NCI-H187 treated with DMSO at 0.1 percent for 48 hours (cell line): ENCODE measurements around the gene KDM4C.

ENCODE experiments used
- DNase-seq: peaks from one replicate; lab custom pipeline; 2025; lab: John Stamatoyannopoulos, UW

Gene KDM4C

DNA sequence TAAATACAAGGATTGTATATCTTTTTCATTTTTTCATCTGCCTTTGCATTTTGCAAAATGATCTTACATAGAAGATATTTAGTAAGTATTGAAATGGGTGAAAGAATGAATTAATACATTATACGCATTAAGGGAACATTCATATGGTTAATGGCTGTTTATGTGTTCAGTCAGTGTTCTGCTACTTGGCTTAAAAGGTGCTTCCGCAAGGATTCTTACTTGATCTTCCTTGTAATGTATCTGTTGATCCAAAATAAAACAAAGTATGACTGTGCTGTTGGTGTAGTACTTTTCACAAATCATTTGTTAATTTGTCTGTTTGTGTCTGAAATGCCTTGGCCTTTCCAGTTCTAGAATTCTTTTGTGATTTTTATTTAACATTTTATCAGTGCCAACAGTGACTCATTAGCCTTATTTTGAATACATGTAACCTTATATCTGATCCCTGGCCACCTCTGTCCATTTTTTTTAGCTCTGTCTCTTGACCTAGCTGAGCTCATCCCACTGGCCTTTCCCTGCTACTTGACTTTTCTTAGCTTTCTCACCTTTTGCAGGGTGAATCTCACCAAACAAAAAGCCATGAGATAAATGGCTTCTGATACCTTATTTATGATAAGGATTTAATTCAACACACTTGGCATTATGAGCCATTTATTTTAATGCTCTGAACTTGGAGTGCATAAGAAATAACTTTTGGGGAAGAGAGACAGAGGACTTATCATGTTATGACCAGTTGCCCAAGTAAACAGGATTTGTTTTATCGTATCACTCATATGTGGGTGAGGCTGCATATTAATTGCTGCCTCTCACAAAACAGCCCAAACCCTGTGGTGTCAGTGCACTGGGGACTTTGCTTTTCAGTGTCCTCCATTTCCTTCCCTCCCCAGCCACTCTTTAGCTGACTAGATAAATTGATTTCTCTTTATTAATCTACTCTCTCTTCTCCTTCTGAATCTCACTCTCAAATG, 340.3 kb downstream of the KDM4C start:
- no peak for DNase-seq

DNA sequence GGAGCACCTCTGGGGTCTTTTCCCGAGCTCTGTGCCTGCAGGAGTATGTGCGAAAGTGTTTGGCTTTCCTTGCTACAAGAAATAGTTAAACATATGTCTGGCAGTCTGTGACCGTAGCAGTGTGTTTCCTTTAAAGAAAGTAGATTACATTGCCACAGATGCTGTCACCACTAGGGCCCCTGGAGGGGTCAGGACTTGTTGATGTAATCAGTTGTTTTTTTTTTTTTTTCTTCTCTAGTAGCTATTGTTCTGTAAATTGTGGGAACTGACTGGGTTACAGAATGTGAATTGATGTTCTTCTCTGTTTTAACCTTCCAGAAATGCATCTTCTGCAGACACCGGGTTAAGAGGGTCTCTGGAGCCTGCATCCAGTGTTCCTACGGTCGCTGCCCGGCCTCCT, 345.6 kb downstream of the KDM4C start:
- DNase-seq, result no peak

DNA sequence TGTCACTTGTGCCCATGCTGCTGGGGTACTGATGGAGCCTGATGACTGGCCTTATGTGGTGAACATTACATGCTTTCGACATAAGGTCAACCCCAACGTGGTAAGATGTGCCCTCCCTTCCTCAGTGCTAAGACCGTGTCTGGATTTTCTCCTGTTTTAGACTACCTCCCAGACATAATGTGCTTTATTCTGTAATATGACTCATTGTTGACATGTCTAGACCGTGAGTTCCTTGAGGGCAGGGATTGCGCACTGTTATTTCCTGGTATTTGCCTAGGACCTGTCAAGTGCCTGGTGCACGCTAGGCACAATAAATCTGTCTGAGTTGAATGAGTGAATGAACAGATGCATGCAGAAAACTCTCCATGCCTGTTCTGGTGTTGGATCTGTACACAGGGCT, 346.0 kb downstream of the KDM4C start:
- no peak for DNase-seq

DNA sequence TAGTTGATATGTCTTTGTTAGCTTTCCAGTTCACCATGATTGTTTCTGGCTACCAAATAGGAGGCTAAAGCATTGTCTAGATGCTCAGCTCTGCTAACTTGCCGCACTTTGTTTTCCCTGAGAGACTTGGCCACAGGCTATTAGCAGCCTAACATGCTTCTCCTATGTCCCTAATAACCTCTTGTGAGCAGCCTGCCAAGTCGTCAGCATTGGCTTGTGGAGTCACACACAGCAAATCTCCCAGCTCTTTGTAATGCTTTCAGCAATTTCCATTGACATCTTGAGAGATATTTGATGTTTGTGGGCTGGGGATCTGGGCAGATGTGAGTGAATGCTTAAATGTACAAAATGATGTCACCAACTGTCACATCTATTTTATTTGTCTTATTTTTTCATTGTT, 346.9 kb downstream of the KDM4C start:
- no peak for DNase-seq

DNA sequence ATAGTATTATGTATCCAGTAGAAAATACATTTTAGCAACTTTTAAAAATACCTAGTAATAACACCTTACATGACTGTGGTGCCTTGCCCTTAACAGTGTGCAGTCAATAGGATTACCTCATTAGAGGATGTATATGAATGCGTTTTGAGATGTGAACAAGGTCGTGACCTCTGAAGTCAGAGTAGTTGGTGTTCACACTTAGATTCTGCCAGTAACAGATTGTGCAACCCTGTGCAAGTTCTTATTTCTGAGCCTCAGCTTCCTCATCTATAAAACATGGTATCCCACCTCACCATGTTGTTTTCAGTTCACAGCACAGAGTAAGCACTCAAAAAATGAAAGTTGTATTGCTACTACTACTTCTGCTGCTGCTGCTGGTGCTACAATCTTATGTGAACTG, 347.3 kb downstream of the KDM4C start:
- no peak for DNase-seq

DNA sequence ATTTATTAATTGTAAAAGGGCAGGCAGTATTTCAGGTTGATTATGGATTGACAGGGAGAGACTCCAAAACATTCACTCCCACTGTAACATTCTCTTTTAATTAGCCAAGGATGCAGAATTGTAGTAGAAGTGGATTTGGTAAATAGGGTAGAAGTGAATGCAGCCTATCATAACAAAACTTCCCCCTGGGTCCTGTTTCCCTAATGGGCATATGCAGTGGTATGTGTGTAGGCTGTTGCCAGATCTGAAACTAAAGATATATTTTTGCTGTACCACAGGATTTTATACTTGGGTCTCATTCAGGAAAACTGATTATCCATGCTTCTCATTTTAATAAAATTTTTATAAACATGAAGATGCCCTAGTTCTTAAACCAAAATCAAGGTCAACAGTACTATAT, 351.2 kb downstream of the KDM4C start:
- no peak for DNase-seq

DNA sequence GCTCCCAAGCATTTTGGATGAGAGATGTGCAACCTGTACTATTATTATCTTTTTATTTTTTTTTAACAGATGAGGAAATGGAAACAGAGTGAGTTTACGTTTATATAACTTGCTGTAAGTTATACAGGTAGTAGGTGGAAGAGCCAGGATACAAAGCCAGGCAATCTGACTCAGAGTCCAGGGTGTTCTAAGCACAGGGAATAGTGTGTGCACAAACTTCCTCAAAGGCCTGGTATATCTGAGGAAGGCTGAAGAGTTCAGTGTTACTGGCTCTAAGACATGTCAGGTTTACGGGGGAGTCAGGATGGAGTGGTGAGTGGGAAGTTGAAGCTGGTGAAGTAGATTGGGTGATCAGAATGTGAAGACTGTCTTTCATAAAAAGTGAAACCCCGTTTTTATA, 353.6 kb downstream of the KDM4C start:
- no peak for DNase-seq

DNA sequence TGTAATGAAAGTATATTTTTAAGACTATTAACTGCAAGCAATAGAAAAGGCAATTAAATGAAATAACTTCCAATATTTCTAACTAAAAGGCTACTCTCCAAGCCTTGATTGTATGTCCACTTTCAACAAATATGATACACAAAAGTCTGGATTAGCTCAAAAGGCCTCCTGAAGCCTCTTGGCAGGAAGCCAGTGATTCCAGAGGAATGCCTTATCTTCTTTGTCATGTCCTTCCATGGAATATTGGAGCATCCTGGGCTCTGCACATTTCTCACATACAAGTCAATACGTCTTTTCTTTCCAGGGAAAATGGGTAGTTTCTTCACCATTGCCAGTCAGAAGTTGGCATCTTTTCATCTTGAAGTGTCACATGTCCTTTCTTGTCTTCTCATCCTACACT, 357.8 kb downstream of the KDM4C start:
- DNase-seq, result no peak

DNA sequence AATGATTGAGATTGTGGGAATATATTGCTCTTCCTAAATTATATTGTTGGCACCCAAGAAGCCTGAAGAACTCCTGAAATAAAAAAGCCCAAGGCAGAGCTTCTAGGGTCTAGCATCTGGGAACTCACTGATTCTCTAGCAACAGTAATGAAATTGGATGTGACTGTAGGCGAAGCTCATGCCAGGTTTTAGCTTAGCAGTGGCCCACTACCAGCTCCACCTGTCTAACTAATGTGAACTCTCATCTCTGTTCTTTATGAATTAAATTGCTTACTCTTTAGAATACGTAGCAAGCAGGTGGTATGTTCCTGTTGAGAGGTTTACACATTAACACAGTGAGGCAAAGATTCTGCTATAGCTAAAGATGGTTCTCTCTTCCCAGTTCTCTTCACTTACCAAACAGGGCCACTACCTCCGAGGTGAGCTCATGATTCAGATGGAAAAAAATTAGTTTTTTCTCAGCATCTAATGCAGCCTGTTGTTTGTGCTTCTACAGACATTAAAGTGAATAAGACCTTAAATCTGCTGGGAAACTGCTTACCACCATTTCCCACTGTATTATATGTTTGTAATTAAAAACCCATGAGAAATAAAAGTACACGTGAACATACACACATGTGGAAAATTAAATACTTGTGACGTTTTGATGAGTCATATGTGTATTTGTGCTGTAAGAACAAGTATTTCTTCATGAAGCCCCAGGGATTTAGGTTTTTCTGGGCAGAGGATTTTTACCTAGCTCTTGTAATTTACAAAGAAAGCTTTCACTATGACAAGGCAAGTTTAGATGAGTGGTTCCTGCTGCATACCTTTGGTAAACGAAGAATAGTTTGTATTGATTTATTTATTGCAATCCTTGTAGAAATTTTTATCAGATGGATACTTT, 360.1 kb downstream of the KDM4C start:
- DNase-seq, result no peak

DNA sequence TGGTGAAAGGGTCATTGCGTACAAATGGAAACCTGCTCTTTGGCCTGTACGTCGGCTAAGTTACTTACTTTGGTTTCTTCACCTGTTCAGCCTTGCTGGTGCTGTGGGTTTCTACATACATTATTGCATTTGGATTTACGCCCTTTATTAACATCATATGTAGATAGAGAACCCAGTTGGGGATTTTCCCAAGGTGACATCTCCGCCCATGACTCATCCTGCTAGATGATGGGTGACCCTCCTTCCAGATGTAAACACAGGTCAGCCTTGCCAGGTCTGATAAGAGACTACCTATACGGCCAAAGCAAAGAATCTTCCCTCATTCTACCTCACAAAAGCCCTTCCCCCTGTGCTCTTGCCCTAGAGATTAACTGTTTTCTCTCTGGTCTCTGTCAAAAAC, 360.9 kb downstream of the KDM4C start:
- no peak for DNase-seq

DNA sequence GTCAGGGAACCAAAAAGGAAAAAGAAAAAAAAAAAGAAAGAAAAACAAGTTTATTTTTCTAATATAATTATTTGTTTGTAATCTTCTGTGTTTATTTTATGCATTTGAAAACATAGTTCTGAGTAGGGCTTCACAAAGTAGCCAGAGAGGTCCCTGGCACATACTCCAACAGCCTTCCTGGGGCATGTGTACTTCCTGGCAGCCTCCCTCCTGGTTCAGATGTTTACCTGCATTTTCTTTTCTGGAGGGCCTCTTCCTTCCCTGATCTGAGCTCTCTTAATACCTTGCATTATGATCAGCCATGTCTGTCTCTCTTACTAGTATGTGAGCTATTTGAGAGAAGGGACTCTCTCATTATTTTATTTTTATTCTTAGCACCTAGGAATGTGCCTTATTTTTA, 361.8 kb downstream of the KDM4C start:
- DNase-seq, result no peak

DNA sequence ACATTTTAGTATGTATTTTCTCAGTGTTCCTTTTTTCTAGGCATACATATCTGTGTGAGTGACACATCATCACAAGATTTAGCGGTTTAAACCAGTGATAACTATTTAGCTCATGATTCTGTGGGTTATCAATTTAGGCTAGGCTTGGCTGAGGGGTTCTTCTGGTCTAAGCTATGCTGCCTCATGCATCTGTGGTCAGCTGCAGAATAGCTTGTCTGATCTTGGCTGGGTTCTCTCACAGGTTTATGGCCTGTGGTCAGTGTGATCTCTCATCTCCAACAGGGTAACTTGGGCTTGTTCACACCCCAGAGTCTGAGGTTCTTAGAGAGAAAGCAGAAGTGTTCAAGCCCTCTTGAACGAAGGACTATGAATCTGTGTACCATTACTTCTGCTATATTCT, 363.3 kb downstream of the KDM4C start:
- DNase-seq, result no peak

DNA sequence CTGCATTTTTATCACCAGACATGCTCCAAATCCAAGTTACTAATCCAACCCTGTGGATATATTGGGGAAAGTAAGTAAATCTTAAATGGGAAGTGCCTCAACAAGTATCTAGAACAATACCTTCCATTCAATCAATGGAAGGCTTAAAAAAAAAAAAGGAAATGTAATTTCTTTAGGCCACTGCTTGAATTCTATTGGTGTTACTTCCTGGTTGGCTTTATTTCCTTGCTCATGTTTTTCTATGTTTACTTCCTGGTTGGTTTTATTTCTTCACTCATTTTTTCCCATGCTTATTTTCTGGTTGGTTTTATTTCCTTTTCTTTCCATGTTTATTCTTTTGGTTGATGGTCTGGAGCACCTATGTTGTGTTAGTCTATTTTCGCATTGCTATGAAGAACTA, 363.9 kb downstream of the KDM4C start:
- DNase-seq, result no peak

DNA sequence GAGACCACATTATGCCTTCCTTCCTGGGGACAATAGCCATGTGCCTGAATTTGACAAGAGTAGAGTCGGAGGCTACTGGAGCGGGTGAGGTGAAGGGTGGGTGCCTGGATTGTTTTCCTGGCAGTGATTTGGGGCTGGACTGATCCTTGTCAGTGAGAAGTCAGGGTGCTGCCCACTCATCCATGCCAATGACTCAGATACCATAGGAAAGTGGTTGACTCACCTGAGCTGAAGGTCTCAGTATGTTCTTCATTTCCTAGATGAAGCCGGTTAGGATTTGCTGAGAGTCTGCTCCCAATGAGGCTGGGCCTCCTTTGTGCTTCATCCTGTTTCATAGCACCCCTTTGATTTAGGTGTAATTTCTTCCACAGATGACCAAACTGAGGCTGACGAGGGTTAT, 366.0 kb downstream of the KDM4C start:
- DNase-seq, result no peak

DNA sequence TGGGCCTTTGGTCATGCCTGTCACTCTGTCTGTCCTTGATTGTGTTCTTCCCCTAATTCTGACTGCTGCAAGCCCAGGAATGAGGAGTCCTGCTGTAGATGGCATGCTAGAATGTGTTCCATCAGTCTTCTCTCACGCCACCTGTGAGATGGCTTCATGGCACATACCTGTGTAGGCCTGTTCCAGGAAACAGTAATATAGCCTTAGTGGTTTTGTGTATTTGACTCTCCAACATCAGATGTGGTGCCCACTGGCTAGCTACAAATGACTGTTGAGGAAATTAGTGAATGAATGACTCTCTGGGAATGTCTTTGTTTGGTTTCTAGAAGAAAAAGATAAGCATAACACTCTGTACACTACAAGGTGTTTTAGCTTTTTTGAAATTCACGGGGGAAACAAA, 367.5 kb downstream of the KDM4C start:
- no peak for DNase-seq

DNA sequence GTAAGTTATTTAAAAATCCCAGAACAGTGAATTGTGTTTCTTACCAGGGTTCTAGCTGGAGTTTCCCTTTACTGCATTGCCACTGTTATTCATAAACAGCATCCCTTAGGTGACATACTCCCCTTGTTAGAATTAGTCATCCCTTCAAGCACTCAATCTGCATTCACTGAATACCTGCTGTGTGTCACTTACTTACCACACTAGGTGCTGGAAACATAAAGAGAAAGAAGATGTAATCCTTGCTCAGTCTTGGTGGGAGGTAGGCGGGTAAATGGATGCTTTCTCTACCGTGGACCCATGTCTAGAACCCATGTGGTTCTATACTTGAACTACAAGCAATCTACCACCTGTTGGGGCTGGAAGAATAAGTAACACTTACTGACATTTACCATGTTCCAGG, 371.6 kb downstream of the KDM4C start:
- no peak for DNase-seq

DNA sequence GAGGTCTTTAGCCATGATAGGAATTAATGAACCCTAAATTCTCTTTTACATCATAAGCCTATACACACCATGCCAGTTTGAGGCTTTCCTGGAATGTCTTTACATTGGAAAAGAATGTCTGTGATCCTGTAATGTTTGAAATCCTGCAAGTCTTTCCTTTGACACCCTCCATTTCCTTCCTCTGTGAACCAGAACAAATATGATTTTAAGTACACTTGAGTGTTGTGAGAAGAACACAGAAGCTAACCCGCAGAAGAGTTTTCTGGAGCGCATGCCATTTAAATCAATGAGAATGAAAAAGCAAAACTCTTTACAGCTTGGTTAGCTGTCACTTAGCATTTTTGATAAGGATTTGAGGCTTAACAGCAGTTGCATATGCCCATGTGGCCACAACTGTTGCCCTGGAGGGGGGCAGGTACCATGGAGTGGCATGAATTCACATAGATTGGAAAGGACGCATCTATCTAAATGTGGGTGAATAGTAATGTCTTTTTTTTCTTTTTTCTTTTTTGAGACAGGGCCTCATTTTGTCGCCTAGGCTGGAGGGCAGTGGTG, 372.6 kb downstream of the KDM4C start:
- DNase-seq, result no peak

DNA sequence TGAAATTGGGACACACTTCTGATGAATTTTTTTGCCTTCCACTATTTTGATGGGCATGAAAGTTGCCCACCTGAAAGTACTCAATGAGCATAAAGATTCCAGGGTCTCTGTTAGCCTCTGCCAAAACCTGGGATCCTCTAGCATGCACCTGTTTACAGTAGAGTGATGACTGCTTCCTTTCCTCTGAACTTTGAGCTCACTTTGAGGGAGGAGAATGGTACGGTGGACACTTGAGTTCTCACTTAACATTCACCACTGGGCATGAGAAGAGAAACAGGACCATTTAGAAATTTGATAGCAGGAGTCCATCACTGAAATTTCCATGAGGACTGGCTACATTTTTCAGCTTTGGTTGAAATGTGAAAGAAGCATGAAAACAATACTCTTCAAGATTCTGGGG, 374.8 kb downstream of the KDM4C start:
- DNase-seq, result no peak

DNA sequence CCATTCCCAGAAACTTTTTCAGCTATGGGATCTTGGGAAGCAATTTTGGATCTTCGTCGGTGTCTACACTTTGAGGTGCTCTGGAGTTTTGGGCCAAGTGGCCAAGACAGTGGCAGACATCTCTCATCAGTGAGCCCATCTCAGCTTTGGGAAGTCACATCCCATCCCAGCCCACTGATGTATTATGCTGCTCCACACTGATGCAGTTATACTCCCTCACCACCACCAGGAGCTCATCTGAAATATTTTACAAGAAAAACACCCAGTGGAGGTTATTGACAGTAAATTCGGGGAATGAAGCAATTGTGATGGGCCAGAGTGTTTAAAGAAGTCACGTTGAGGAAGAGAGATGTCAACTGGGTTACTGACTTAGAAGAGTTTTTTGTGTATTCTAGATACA, 378.0 kb downstream of the KDM4C start:
- DNase-seq, result no peak

DNA sequence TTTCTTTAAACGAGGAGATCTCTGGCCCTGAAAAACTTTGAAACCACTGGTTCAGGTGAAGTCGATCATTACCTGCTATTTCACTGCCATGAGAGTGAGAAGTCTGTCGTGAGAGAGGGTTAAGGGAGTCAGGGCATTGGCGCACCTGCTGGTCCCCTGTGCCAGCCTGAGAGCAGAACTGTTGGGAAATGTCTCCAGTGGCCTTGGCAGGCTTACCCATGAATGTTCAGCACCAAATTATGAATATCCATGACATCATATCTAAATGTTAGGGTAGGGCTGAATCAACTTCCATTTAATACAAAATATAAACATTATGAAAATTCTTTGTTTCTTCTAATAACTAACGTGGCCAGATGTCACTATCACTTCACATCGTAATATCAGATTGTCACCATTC, 379.3 kb downstream of the KDM4C start:
- no peak for DNase-seq

DNA sequence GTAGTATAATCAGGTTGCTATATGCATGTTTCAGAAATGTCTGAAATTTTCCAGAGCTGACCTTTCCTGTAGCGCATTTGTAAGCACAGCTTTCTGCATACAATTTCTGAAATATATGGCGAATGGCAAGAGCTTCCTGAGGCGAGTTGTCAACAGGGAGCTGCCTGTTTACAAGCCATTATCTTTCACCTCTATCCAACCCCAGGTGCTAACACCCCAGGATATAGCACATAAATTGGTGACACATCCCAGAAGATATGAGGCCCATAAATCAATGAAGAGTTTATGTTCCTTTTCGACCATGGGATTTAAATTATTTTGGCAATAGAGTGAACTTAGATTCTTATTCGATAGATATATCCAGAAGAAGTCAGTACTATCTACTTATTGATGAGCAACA, 379.8 kb downstream of the KDM4C start:
- DNase-seq, result no peak

DNA sequence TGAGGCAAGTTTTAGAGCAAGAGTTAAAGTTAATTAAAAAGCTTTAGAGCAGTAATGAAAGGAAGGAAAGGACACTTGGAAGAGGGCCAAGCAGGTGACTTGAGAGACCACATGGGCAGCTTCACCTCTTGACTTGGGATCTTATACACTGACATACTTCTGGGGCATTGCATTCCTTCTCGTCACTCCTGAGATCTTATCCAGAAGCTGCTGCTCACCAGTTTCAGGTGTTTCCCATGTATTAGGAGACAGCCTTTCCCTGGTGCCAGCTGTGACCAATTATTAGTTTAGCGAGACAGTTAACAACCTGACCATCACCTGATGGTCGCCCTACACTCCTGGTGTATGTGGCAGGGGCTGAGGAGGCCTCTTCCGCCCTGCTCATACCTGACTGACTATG, 382.1 kb downstream of the KDM4C start:
- no peak for DNase-seq

DNA sequence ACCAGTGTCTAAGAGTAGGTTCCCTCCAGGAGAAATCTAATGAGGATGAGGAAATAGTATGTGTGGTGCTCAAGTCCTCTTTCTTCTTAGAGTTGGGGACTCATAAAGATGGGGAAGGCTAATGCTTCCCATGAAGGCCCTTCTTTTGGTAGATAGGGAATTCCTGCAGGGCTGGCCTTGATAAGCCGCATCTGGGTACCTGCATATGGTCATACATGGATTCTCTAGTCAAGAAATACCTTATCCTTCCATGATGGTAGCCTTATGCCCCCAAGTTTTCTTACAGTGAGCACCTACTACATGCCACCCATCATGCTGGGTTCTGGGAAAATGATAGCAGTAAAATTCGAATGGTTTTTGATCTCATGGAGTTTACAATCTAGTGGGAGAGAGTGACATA, 382.6 kb downstream of the KDM4C start:
- DNase-seq, result no peak
